RPMI7951 (cell line): ENCODE measurements around the gene BSCL2. TPM values are rescaled to one million over a fixed set of nuclear protein-coding genes. Genes with fewer than 3 reads are reported as not detected.
A peak's percentile ranks its signal among the peaks of the same experiment; 100 is the strongest.
"Not testable (repeated sequence)": the region's sequence is repeated elsewhere in the genome, so short reads cannot be mapped to it uniquely, and the experiment has no call there.

Source experiments
- DNase-seq: peaks from one replicate; pipeline ENCODE4 v3.0.0-alpha.2; 2012; ENCODE audit warnings: low read depth
- total RNA-seq: library from RNA; depleted of rRNA; stranded (reverse); fragments of >200 nt; shearing (Covaris generic); gene quantifications from 2 replicates; pipeline ENCODE4 v1.2.3, GENCODE V29; 2014; rRNA removed

BSCL2 gene
- total RNA-seq, 1 experiment from 2014 or later, result 71.0 TPM

DNA sequence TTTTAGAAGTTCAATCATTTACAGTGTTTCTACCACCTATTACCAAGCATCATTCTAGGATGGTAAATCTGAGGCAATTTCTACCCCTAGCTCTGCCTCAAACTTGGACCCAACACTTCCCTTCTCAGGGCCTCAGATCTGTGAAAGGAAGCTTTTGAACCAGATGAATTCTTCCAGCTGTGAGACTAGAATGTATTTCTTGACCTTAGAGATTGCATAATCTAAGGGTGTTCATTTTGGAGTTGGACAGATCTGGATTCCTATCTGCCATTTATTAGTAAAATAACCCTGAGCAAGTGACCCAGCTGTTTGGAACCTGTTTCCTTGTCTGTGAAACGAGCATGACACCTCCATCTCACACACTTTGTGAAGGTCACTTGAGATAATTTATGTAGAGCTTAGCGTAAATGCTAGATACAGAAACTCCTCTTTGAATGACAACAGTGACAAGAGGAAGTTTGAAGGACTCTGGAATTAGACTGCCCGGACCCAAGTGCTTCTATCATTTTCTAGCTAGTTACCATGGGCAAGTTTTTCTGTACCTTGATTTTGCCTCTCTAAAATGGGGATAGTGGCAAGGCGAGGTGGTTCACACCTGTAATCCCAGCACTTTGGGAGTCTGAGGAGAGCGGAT is 50.3 kb downstream of the BSCL2 start:
- DNase-seq, result no peak

DNA sequence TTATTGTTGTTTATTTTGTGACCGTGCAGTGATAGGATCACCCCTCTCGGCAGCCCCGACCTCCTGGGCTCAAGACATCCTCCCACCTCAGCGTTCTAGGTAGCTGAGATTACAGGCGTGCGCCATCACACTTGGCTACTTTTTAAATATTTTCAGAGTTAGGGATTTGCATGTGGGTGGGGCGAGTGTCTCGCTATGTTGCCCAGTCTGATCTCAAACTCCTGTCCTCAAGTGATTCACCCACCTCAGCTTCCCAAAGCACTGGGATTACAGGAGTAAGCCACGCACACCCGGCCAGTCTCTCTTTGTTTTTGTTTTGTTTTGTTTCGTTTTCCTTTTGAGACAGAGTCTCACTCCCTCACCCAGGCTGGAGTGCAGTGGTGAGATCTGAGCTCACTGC is 52.9 kb downstream of the BSCL2 start:
- DNase-seq, result no peak

DNA sequence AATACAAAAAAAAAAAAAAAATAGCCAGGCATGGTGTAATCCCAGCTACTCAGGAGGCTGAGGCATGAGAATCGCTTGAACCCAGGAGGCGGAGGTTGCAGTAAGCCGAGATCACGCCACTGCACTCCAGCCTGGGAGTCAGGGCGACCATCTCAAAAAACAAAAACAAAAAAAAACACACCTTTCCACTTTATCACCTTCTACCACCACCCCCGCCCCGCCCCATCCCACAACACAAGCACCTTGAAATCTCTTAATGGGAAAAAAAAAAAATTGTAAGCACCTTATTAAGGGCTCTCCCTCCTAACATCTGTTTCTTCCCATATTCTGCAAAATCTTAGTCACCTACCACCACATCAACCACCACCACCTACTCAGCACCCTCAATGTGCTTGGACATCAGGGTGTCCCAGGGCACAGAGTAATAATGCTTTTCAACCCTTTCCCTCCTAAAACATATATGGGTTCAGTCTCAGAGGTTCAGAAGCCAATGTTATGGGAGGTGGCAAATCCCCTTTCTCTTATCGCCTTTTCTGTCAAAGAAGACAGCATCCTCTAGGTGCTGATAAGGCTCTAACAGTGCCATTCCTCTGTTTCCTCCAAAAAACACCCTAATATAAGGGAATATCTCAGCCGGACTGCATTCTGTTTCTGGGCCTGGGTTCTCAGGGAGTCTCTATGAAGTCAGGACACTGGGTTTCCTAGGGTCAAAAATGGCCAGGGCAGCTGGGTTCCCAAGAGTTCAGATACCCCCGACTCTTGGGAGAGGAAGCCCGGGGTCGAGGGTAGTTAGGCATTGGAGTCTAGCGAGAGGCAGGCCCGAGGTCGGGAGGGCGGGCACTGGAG is 54.8 kb downstream of the BSCL2 start:
- no peak for DNase-seq

DNA sequence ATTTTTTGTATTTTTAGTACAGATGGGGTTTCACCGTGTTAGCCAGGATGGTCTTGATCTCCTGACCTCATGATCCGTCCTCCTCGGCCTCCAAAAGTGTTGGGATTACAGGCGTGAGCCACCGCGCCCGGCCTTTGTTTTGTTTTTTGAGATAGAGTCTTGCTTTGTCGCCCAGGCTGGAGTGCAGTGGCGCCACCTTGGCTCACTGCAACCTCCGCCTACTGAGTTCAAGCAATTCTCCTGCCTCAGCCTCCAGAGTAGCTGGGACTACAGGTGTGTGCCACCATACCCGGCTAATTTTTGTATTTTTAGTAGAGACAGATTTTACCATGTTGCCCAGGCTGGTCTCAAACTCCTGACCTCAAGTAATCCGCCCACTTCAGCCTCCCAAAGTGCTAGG is 56.9 kb downstream of the BSCL2 start:
- not testable (repeated sequence) for DNase-seq

DNA sequence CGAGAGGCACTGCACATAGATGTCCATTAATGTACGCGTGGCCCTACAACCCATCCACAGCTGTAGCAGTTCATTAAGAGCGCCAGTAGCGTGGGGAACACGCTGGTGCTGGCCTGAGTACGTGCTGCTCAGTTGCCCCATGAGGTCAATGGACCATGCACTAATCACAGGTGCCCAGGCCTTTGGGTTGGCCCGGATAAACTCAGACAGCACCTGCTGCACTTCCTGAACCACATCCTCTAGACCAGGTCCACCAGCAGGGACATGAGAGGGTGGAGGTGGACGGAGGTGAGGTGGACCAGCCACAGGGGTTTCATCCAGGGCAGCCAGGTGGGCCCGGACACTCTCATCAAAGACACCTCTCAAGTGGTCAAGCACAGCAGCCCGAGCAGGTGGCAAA is 57.7 kb downstream of the BSCL2 start:
- no peak for DNase-seq

DNA sequence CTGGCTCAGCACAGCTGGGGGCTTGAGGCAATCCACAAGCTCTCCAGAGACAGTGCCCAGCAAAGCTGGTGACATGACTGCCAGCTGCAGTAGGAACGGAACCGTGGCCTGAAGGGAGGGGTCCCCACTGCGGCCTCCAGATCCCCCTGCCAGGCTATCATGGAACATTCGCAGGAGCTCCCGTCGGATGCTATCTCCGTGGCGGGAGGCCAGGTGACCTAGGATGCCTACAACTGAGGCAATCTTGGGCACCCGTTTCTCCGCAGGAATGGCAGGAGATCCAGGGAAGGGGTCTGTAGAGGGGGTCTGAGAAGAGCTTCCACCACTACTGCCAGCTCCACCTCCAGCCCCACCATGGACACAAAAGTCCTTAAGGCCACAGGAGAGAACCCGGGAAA is 58.3 kb downstream of the BSCL2 start:
- DNase-seq, result no peak

DNA sequence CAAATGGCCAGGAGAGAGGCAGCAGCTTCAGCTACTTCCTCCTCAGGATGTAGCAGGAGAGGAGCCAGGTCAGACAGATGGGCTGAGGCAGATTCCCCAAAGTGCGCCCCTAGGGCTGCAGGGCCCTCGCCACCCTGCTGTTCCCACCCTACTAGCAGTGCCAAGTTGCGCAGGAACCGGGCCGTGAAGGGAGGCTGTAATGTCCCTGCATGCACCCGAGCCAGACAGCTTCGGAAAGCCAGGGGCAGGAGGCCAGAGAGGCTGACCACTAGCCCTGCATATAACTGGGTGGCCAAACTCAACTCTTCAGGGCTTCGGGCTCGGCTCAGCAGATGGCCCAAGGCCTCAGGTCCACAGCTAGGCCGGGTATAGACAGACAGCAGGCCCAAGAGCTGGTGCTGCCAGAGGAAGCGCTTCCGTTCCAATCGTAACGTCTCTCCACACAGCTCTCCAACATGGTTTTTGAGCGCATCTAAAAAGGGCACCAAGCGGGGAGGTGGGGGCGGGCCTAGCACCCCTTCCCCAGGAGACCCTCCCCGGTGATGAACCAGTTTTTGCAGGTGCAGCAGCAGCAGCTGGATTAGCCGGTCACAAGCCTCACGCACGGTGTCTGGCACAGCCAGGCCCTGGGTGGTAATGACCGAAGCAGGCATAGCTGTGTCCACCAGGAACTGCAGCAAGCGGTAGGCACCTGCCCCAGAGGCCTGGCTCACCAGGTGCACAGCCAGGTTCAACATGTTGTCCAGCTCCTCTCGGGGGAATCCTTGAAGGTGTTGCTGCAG is 58.8 kb downstream of the BSCL2 start:
- no peak for DNase-seq

DNA sequence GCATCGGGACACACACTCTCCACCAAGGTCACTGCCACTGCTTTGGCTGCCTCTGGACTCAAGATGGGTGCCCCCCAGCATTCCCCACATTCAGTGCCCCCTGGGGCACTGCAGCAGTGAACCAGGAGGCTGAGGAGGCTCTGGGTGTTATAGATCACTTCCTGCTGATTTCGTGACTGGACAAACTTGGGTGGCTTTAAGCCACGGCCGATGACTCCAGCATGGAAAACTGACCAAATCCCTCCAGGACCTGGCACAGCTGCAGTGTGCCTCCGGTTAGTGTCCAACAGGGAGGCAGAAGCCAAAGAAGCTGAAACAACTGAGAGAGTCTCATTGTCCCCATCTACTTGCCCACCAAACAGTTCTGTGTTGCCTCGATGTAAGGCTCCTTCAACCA is 59.6 kb downstream of the BSCL2 start:
- DNase-seq, result peak; percentile 21

DNA sequence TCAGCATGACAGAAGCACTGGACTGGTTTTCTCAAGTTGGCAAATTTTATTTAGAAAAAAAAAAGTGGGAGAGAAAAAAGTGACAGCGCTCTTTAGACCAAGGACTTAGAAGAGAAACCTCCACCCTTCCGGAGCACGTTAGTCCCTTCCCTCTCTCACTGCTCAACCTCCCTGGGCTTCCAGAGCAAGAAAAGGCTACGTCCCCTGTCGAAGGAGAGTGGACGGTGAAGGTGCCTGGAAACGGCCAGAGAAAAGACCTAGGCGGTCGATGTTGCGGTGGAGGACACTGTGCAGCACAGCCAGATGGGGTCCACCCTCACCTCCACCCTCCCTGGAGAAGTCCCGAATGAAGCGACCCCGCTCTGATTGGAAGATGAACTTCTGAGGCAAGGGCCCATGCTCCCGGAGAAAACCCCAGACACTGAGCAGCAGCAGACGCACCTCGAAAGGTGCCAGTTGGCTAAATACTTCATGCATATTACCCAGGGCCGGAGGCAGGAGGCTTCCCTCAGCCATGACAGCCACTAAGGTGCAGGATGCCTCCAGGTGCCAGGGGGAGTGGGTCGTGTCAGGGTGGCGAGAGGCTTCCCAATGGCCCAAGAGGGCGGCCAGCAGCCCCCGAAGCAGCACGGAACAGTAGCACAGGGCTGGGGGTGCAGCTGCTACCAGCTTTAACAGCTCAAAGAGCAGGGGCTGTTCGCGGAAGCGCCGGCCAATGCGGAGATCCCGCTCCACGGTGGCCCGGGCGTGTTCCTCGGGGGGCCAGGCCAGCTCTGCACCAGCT is 60.2 kb downstream of the BSCL2 start:
- DNase-seq, result no peak

DNA sequence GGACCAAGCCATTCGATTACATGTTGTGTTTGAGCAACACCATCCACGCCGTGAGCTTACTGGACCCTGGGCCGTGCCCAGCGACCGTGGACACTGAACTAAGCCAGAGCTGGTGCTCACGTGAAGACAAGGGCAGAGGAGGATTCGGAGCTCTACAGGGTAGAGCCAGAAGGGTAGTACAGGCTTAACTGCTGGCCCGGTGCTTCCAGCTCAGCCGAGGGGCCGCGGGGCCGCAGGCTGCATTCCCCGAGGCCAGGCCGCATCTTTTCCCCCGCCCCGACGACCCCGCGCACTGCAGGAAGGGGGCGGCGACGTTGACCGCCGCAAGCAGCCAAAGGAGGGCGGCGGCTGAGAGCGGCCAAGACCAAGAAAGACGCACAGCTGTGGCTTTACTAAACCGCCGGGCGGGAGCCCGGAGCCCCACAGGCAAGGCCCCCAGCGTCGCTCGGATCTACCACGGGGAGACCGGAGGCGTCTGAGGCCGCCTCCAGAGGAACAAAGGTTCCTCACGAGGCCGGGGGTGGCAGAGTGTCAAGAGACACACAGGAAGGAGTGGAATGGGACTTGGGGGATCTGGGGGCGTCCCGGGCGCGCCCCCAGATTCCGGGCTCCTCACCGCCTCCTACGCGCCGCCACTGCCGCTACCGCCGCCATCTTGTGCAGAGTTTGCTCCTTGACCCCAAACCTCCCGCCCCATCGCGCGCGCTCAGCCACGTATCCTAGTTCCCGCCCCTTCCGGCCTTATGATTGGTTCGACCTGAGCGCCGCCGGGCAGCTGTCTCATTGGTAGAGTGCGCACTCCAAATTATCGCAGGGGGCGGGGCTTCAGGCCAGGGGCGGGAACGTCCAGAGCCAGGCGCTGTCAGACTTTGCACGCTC is 61.0 kb downstream of the BSCL2 start, which contains the start of gene GANAB:
Gene GANAB (minus strand): TSS at position 668 of the 879 bp plus-strand sequence. CDS start 14 bp downstream, at position 654.
- peak; percentile 97 for DNase-seq

DNA sequence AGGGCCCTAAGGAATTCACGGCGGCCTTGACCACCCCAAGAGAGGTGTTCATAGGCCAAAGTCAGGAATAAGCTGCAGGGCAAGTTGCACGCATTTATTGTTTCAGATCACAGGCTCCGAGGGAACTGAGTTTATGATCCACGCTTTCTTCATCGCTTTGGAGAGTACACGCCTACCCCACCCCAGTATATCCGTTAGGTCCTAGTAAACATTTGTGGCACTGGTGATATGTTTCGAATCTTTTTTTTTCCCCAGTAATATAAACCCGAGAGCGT is 61.6 kb downstream of the BSCL2 start:
- DNase-seq, result no peak

DNA sequence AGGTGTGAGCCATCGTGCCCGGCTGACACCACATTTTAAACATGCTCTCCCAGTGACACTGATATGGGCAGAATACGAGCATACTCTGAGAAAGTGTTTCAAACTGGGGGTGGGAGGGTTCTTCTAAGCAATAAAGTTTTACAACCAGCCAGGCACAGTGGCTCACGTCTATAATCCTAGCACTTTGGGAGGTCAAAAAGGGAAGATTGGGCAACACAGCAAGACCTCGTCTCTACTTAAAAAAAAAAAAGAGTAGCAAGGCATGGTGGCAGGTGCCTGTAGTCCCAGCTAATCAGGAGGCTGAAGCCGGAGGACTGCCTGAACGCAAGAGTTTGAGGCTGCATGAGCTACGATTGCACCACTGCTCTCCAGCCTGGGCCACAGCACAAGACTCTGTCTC is 63.0 kb downstream of the BSCL2 start:
- no peak for DNase-seq

Other genes starting within 250 kb of the BSCL2 start
- gene AHNAK, start 160.6 kb downstream of the BSCL2 start, total RNA-seq, result 184 and 206 TPM in 2 replicates
- gene EEF1G, start 133.5 kb downstream of the BSCL2 start, total RNA-seq, result 841 and 1,053 TPM in 2 replicates
- 4.7 and 5.3 TPM in 2 replicates for gene TUT1, start 115.9 kb downstream of the BSCL2 start, total RNA-seq
- 91.2 and 103 TPM in 2 replicates for gene MTA2, start 105.6 kb downstream of the BSCL2 start, total RNA-seq
- gene EML3, start 94.6 kb downstream of the BSCL2 start, total RNA-seq, result 7.1 and 13.8 TPM in 2 replicates
- gene ROM1, start 94.2 kb downstream of the BSCL2 start, total RNA-seq, result 2.5 and 3.6 TPM in 2 replicates
- 23.3 and 27.1 TPM in 2 replicates for gene B3GAT3, start 85.4 kb downstream of the BSCL2 start, total RNA-seq
- 136 and 159 TPM in 2 replicates for gene GANAB, start 60.8 kb downstream of the BSCL2 start, total RNA-seq
- gene INTS5, start 54.1 kb downstream of the BSCL2 start, total RNA-seq, result 10.7 and 14.8 TPM in 2 replicates
- gene C11orf98, start 42.2 kb downstream of the BSCL2 start, total RNA-seq, result 69.0 and 73.3 TPM in 2 replicates
- gene CSKMT, start 42.1 kb downstream of the BSCL2 start, total RNA-seq, result 3.8 and 5.6 TPM in 2 replicates
- gene UQCC3, start 35.8 kb downstream of the BSCL2 start, total RNA-seq, result 19.6 and 26.6 TPM in 2 replicates
- 4.6 and 6.1 TPM in 2 replicates for gene LBHD1, start 35.2 kb downstream of the BSCL2 start, total RNA-seq
- gene UBXN1, start 28.4 kb downstream of the BSCL2 start, total RNA-seq, result 107 and 128 TPM in 2 replicates
- gene LRRN4CL, start 17.9 kb downstream of the BSCL2 start, total RNA-seq, result 6.0 and 6.2 TPM in 2 replicates
- not detected in 2 replicates for gene GNG3, start 252 bp upstream of the BSCL2 start, total RNA-seq
- gene HNRNPUL2, start 20.0 kb upstream of the BSCL2 start, total RNA-seq, result 10.2 and 11.8 TPM in 2 replicates
- gene TTC9C, start 21.1 kb upstream of the BSCL2 start, total RNA-seq, result 56.6 and 68.4 TPM in 2 replicates
- 10.1 and 11.4 TPM in 2 replicates for gene ZBTB3, start 46.7 kb upstream of the BSCL2 start, total RNA-seq
- 182 and 189 TPM in 2 replicates for gene POLR2G, start 54.2 kb upstream of the BSCL2 start, total RNA-seq
- 15.1 and 18.1 TPM in 2 replicates for gene TAF6L, start 64.0 kb upstream of the BSCL2 start, total RNA-seq
- 88.3 and 110 TPM in 2 replicates for gene TMEM179B, start 80.0 kb upstream of the BSCL2 start, total RNA-seq
- gene TMEM223, start 84.6 kb upstream of the BSCL2 start, total RNA-seq, result 41.0 and 55.3 TPM in 2 replicates
- gene NXF1, start 98.0 kb upstream of the BSCL2 start, total RNA-seq, result 24.9 and 26.1 TPM in 2 replicates
- gene STX5, start 124.6 kb upstream of the BSCL2 start, total RNA-seq, result 40.7 and 43.1 TPM in 2 replicates
- gene TEX54, start 125.4 kb upstream of the BSCL2 start, total RNA-seq, result not detected in 2 replicates
- gene WDR74, start 132.2 kb upstream of the BSCL2 start, total RNA-seq, result 61.3 and 80.4 TPM in 2 replicates
- gene SLC3A2, start 173.5 kb upstream of the BSCL2 start, total RNA-seq, result 85.2 and 94.7 TPM in 2 replicates
- not detected in 2 replicates for gene CHRM1, start 213.9 kb upstream of the BSCL2 start, total RNA-seq